HL-60/S4 treated with phorbol 12-myristate 13-acetate at 8.2 ng/mL for 4 days and 3 days (cell line): ENCODE results near the gene LRRN4.
"Not testable (repeated sequence)": the region's sequence is repeated elsewhere in the genome, so short reads cannot be mapped to it uniquely, and the experiment has no call there.

ENCODE experiments used
- in situ Hi-C: fragments of 300-500 bp; cut with MboI; formaldehyde crosslinking; loops from 2 replicates; pipeline ENCODE4 v1.15.0; 2022; ENCODE audit warnings: low sequenced_read_pairs

The LRRN4 gene

DNA sequence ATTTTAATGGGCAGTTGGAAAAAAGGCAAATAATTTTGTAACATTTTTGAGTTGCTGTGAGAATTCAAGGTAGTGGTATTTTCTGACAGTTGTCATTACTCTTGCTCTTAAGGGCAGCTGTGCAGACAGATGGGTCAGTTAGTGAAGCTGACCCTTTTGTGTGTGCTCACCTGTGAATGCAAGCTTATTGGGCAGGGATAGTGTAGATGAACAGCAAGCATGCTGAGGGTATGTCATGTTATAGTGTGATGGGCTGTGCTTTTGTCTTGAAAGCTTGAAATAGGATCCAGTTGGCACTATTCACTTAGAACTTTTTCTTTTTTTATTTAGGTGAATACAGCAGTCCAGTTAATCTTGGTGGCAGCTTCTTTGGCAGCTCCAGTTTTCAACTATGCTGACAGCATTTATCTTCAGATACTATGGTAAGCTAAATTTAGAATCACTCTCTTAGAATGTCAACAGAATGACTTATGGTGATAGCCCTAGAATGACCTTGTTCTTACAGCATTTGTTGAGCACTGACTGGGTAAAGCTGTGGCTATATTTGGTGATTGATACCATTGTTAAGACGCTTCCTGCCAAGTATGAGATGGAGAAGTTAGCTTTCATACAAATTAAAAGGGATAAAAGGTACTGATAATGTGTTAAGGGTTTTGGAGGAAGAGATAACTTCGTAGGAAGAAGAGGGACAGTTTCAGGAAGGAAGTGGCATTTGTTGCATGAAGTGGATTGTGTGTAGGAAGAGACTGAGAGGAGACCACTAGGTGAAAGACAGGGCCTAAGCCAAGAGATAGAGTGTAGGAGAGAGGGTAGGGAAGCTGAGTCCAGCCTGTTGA, 19.5 kb downstream of the LRRN4 start:
- in situ Hi-C loops: no loop called here

GRCh38 chr20:6032907-6033306, 21.0 kb downstream of the LRRN4 start:
- in situ Hi-C loops: not testable (repeated sequence)

- in situ Hi-C loops: no loop called here
Observed at GRCh38 chr20:6030453-6031080, 23.3 kb downstream of the LRRN4 start.

- in situ Hi-C loops: no loop called here
Observed at GRCh38 chr20:6029538-6029937, 24.3 kb downstream of the LRRN4 start.

DNA sequence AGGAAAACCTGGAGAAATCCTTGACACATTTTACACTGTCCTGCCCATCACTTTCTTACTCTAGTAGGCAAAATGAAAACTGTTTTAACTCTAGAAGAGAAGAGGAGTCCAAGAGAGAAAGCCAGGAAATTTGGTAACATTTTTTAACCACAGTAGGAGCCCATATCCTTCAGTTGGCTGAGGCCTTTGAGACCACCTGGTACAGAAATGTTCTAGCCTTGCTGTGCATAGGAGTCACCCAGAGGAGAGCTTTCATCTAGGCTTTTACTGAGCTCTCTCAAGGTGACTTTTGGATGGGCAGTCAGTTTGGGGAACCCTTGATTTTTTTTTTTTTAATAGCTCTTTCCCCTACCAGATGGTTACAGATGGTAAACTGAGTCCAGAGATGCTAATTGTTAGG, 25.0 kb downstream of the LRRN4 start:
- in situ Hi-C loops: no loop called here

DNA sequence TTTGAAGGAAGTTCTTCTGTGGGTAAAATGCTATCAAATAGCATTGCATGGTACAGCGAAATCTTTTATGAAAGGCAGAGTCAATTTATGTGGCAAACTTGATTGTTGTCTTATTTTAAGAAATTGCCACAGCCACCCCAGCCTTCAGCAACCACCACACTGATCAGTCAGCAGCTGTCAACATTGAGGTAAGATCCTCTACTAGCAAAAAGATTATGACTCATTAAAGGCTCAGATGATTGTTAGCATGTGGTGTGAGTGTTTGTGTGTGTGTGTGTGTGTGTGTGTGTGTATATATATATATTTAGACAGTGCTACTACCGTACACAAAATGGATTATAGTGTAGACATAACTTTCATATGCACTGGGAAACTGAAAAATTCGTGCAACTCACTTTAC, 27.8 kb downstream of the LRRN4 start:
- in situ Hi-C loops: no loop called here

- in situ Hi-C loops: no loop called here
Observed at GRCh38 chr20:6024768-6025167, 29.1 kb downstream of the LRRN4 start.

DNA sequence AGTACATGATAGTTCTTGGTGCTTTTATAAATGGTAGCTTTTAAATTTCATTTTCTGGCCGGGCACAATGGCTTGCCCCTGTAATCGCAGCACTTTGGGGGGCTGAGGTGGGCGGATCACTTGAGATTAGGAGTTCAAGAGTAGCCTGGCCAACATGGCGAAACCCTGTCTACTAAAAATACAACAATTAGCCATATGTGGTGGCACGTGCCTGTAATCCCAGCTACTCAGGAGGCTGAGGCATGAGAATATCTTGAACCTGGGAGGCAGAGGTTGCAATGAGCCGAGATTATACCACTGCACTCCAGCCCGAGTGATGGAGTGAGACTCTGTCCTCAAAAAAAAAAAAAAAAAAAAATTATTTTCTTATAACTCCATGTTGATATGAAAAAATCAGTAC, 36.0 kb downstream of the LRRN4 start:
- in situ Hi-C loops: no loop called here

DNA sequence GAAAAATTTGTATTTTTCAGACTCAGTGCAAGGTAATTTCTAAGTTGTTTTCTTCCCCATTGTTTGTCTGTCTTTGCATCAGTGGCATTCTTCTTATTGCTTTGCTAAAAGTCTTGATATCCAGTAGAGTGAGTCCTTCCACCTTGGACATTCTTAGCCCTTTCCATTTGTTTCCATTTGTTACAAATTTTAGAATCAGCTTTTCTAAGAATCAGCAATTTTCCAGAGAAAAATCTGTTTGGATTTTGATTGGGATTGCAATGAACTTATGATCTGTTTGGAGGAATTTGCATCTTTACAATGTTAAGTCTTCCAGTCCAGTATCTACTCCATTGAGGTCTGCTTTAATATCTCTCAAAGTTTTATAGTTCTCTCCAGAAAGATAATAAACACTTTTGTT, 36.4 kb downstream of the LRRN4 start:
- in situ Hi-C loops: no loop called here

GRCh38 chr20:6014957-6015356, 38.9 kb downstream of the LRRN4 start:
- in situ Hi-C loops: no loop called here

- in situ Hi-C loops: no loop called here
Observed at GRCh38 chr20:6014017-6014416, 39.8 kb downstream of the LRRN4 start.

- in situ Hi-C loops: no loop called here
Observed at GRCh38 chr20:6012179-6012578, 41.7 kb downstream of the LRRN4 start.

GRCh38 chr20:6008254-6008653, 45.6 kb downstream of the LRRN4 start:
- in situ Hi-C loops: no loop called here

DNA sequence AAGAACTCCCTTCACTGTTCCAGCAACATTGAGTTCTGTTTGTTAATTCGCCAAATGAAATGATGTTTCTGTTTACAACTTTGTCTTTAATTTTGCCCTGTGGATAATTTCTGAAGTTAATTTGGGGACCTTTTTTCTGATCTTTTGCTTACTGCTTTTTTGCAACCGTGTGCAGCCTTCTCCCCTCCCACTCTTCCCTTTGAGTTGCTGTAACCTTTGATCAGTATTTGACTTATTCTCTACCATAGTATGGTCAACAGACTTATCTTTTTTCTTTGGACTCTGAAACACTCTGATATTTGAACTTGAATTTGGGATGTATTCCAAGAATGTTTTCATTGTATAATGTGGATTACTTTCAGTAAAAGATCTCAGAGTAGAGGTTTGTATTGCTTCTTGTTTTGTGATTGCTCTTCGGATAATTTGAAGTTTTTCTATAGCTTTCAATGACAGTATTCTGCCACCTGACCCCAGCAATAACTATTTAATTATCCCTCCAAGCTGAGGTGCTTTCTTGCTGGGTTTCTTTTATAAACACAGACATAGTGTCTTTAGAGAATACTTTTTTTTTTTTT, 46.2 kb downstream of the LRRN4 start:
- in situ Hi-C loops: no loop called here

DNA sequence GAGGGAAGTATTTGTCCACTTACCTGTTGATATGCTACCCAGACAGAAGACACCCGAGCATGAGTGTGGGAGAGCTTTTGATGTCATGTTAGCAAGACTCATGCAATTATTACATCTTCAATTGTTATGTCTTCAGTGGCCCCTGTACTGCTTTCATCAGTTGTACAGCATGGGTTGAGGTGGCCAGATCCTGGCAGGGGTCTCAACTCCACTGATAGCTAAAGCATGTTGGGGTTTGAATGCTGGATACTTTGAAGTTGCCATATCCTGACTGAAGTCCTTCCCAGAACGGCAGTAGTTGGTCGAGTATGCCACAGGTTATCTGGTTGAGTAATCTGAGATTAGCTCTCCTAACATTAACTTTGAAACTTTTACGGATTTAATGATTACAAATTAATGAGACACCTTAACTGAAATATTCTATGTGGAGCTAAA, 46.7 kb downstream of the LRRN4 start:
- in situ Hi-C loops: no loop called here

GRCh38 chr20:6006603-6006949, 47.3 kb downstream of the LRRN4 start:
- in situ Hi-C loops: no loop called here

- in situ Hi-C loops: no loop called here
Observed at GRCh38 chr20:6000871-6001270, 53.0 kb downstream of the LRRN4 start.

- in situ Hi-C loops: no loop called here
Observed at GRCh38 chr20:5999783-6000182, 54.1 kb downstream of the LRRN4 start.

DNA sequence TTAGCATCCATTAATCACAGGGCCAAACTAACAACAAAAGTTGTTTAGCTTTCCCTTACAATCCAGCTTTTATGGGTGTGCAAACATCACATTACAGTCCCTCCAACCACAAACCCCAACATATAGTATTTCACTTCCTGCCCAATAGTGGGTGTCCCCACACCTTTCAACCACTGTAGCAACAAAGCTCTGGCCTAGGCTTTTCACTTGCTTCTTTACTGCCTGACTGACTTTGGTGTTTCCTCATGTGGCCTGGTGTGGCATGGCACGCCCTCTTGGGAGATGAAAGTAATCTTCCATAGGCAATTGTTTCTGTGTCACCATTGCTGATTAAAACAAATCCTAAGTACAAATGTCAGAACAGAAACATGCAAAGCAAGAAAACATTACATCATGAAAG, 57.1 kb downstream of the LRRN4 start:
- in situ Hi-C loops: no loop called here

DNA sequence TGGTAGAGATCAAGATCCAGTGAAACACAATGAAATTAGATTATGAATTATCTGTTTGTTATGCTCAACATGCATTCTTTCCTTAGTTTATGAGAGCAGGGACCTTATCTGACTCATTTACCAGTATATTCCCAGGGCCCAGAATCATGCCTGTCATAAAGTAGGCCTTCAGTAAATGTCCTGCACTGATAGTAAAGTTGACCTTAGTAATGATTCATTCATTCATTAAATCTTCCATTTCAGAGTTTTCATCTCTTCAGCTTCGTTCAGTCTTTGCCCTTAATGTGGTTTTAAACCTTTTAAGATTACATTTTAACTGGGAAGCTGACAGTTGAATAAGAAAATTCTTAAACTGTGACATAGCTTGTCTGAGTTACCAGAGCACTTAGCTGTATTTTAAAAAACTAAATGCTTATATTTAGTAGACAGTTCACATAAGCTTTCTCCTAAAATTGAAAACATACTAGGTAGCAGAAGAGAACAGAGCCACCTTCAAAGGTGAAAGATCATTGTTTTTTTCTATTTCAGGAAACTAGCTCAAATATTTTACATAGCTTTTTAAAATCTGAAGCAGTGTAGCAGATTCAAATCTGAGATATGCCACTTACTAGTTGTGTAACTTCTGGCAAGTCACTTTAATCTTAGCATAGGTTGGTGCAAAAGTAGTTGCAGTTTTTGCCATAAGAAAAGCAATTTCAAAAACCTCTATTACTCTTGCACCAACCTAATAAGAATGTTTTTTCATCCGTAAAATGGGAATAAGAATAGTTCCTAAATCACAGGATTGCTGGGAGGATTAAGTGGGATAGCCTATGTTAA, 62.0 kb downstream of the LRRN4 start:
- in situ Hi-C loops: no loop called here

DNA sequence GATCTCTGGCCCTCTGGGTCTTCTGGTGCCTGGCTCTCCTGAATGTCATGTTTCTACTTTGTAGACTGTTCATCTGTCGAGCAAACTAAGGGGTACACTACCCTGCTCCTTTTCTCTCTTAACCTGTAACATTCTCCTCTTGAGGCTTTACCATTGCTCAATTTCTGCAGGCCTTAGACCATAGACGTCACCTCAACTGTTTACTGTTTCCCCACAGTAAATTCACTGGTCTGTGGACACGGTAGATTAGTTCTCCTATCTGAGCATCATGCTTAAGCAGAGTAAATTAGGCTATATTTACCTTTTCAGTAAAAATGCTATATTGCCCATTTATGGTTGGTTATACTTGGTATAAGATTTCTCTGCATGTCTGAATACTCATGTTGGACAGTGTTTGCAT, 62.9 kb downstream of the LRRN4 start:
- in situ Hi-C loops: no loop called here
